ENCODE results near the gene PLA2G2F. TPM values are rescaled to one million over a fixed set of nuclear protein-coding genes. Genes with fewer than 3 reads are reported as not detected.

The PLA2G2F gene
- total RNA-seq, 1 experiment from 2014 or later: 0.20 TPM

DNA sequence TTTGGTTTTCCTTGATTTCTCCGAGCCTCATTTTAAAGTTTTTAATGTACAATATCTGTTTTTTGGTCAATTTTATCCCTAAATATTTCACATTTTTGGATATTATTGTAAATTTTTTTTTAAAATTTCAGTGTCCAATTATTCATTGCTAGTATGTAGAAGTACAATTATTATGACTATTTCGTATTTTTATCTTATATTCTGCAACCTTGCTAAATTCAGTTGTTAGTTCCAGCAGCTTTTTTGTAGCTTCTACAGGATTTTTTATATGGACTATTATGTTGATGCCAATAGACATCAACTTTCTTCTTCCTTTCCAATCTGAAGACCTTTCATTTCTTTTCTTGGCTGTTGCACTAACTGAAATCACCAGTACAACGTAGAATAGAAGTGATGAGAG is 4.1 kb upstream of the PLA2G2F start:
- ChIA-PET CTCF (no interaction called here), POLR2A (ENCODE audit: unreplicated experiment) (no interaction called here)
- H4K20me1 ChIP-seq (ENCODE audit: insufficient read depth): no peaks in the 10 kb centered on the region
- intact Hi-C loops (cut with micrococcal nuclease; ENCODE audit: unreplicated experiment): loop anchor here (5.0 kb wide), 1 partner anchor 33 kb away; no protein-coding TSS in a partner anchor
- no peaks in the 10 kb centered on the region for H3K27me3 ChIP-seq (ENCODE audit: insufficient read depth, low read depth)
- H2AFZ ChIP-seq: no peak overlapping the region
- no peak overlapping the region for H3K27ac ChIP-seq
- H3K4me2 ChIP-seq: no peak overlapping the region
- no peak overlapping the region for H3K4me3 ChIP-seq
- peaks cover 7% of the 10 kb centered on the region; the same call in 1 of the 2 replicates for H3F3A ChIP-seq (ENCODE audit: insufficient read depth, low read depth)
- peaks cover 45% of the 10 kb centered on the region for H3K4me1 ChIP-seq (replicated peaks; ENCODE audit: insufficient read depth)
- TF ChIP-seq EZH2 (IDR thresholded peaks at IDR 0.05; ENCODE audit: low read depth): no peak
- TF ChIP-seq, protein P1, sequence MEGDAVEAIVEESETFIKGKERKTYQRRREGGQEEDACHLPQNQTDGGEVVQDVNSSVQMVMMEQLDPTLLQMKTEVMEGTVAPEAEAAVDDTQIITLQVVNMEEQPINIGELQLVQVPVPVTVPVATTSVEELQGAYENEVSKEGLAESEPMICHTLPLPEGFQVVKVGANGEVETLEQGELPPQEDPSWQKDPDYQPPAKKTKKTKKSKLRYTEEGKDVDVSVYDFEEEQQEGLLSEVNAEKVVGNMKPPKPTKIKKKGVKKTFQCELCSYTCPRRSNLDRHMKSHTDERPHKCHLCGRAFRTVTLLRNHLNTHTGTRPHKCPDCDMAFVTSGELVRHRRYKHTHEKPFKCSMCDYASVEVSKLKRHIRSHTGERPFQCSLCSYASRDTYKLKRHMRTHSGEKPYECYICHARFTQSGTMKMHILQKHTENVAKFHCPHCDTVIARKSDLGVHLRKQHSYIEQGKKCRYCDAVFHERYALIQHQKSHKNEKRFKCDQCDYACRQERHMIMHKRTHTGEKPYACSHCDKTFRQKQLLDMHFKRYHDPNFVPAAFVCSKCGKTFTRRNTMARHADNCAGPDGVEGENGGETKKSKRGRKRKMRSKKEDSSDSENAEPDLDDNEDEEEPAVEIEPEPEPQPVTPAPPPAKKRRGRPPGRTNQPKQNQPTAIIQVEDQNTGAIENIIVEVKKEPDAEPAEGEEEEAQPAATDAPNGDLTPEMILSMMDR (conservative IDR thresholded peaks at IDR 0.05): no peak
- H3K79me2 ChIP-seq (ENCODE audit: low read depth): no peaks in the 10 kb centered on the region
- no peak for DNase-seq
- no peaks in the 10 kb centered on the region for H3K9me2 ChIP-seq (ENCODE audit: insufficient read depth)
- H3K36me3 ChIP-seq (ENCODE audit: low read depth): no peaks in the 10 kb centered on the region
- H3K9me3 ChIP-seq (ENCODE audit: insufficient read depth, low read depth): no peaks in the 10 kb centered on the region
- no TSS peak for BruUV-seq (replicated peaks)

DNA sequence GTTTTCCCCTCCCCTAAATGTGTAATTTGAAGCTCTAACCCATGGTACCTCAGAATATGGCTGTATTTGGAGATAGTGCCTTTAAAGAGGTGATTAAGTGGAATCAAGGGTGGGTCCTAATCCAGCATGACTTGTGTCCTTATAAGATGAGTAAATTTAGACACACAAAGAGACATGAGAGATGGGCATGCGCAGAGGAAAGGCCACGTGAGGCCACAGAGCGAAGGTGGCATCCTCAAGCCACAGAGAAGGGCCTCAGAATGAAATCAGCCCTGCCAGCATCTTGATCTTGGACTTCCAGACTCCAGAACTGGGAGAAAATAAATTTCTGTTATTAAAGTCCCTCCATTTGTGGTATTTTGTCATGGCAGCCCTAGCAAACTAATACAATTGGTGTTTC is 2.9 kb upstream of the PLA2G2F start:
- Histone ChIP-seq H2AFZ (no peak overlapping the region), H4K20me1 (ENCODE audit: insufficient read depth) (no peaks in the 10 kb centered on the region), H3K4me2 (peak overlapping the region; percentile 53; the same call in 1 of the 2 replicates), H3K27ac (peak overlapping the region; percentile 61), H3K4me1 (replicated peaks; ENCODE audit: insufficient read depth) (peaks cover 50% of the 10 kb centered on the region), H3K9me2 (ENCODE audit: insufficient read depth) (no peaks in the 10 kb centered on the region), H3K36me3 (ENCODE audit: low read depth) (no peaks in the 10 kb centered on the region), H3K27me3 (ENCODE audit: insufficient read depth, low read depth) (no peaks in the 10 kb centered on the region), H3K9me3 (ENCODE audit: insufficient read depth, low read depth) (no peaks in the 10 kb centered on the region), H3K79me2 (ENCODE audit: low read depth) (no peaks in the 10 kb centered on the region), H3F3A (ENCODE audit: insufficient read depth, low read depth) (peaks cover 7% of the 10 kb centered on the region; the same call in 1 of the 2 replicates), H3K4me3 (no peak overlapping the region)
- ChIA-PET CTCF (no interaction called here), POLR2A (ENCODE audit: unreplicated experiment) (no interaction called here)
- intact Hi-C loops (cut with micrococcal nuclease; ENCODE audit: unreplicated experiment): loop anchor here (5.0 kb wide), 1 partner anchor 34 kb away; no protein-coding TSS in a partner anchor
- no peak for TF ChIP-seq EZH2 (IDR thresholded peaks at IDR 0.05; ENCODE audit: low read depth)
- TF ChIP-seq, protein P1 (conservative IDR thresholded peaks at IDR 0.05): no peak
- no peak for DNase-seq
- no TSS peak for BruUV-seq (replicated peaks)

DNA sequence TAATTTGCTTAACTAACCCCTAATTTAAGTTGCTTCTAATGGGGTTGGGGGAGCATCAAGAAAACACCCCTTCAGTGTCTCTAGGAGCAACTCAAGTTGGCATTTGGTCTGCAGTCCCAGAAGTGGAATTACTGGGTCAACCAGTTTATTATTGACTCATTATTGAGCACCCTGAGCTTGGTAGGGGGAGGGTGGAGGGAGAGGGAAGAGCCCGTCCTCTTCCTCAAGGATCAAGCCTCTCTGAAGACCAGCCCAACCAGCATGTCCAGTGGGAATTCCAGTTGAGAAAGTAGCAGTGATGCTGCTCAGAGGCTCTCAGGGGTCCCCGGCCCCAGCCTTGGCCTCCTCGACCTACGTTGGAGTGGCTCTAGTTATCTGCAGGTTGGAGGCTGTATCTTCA is 2.1 kb upstream of the PLA2G2F start:
- peak overlapping the region; percentile 61 for H3K27ac ChIP-seq
- no TSS peak for BruUV-seq (replicated peaks)
- H3K4me3 ChIP-seq: no peak overlapping the region
- CTCF ChIA-PET: no interaction called here
- no peaks in the 10 kb centered on the region for H3K9me3 ChIP-seq (ENCODE audit: insufficient read depth, low read depth)
- peaks cover 50% of the 10 kb centered on the region for H3K4me1 ChIP-seq (replicated peaks; ENCODE audit: insufficient read depth)
- TF ChIP-seq EZH2 (IDR thresholded peaks at IDR 0.05; ENCODE audit: low read depth): no peak
- TF ChIP-seq, protein P1 (conservative IDR thresholded peaks at IDR 0.05): no peak
- peaks cover 7% of the 10 kb centered on the region; the same call in 1 of the 2 replicates for H3F3A ChIP-seq (ENCODE audit: insufficient read depth, low read depth)
- intact Hi-C loops (cut with micrococcal nuclease; ENCODE audit: unreplicated experiment): loop anchor here (5.0 kb wide), 1 partner anchor 35 kb away; no protein-coding TSS in a partner anchor
- DNase-seq: peak; percentile 65 to 89
- no peaks in the 10 kb centered on the region for H3K36me3 ChIP-seq (ENCODE audit: low read depth)
- H4K20me1 ChIP-seq (ENCODE audit: insufficient read depth): no peaks in the 10 kb centered on the region
- H3K4me2 ChIP-seq: peak overlapping the region; percentile 53
- POLR2A ChIA-PET (ENCODE audit: unreplicated experiment): interaction anchor here (0.6 kb wide), 1 partner anchor 247 kb away, joined by 4 read pairs; no protein-coding TSS in a partner anchor
- H2AFZ ChIP-seq: no peak overlapping the region
- H3K79me2 ChIP-seq (ENCODE audit: low read depth): no peaks in the 10 kb centered on the region
- H3K9me2 ChIP-seq (ENCODE audit: insufficient read depth): no peaks in the 10 kb centered on the region
- no peaks in the 10 kb centered on the region for H3K27me3 ChIP-seq (ENCODE audit: insufficient read depth, low read depth)

Data from PC-9 (cell line).